ENCODE data around the gene YJEFN3.

Gene YJEFN3

GRCh38 chr19:19487077-19487949 lies 41.4 kb upstream of the YJEFN3 start:
- H3K27ac ChIP-seq = peak overlapping the region in 10 of 11 experiments; percentile 8 to 89 (median 79); a peak in 17 of 22 replicates

DNA sequence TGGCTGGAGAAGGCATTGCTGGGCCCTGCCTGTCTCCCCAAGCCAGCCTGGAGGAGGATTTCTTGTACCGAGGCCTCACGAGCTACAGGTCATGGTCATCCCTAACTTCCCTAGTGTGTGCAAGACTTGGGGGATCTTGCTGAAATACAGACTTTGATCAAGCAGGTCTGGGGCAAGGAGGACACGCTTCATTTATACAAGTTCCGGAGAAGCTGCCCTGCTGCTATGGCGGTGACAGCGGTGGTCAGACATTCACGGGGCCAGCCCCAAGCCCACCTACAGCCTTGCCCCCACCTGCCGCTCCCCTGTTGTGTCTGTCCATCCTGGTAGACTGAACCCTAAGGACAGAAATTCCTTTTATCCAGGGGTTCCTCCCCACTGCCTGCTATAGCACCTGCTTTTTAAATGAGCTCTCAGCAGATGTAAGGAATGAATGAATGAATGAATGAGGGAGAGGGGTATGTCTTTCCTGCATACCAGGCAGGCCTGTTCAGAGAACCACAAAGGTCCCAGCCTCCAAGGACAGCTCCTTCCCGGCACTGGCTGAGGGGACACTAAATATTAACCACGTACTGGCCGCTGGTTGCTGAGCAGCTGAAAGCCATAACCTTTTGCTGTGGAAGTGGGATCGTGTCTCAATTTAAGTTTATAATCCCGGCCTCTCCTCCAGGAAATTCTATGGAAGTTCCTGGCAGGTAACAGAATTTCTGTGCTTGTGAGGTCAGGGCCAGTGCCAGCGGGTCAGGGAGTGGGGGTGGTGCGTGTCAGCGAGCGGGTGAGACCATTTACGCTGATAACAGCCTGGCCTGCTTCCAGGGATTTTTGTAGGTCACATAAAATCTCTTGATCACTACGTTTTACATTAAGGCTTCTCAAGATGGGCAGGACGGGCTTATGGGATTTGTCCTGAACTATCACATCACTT lies 40.5 kb upstream of the YJEFN3 start:
- Histone ChIP-seq H3K9ac (peak overlapping the region; percentile 56 to 75 (median 67); a peak in 21 of 22 replicates), H3K9me3 (replicated peaks in 1 of 11) (no peaks in the 10 kb centered on the region), H3K27ac (peak overlapping the region; percentile 63 to 89 (median 81); a peak in 21 of 22 replicates), H3K36me3 (peaks cover 37 to 62% (median 51%) of the 10 kb centered on the region in 11 experiments), H3K4me3 (no peak overlapping the region; a peak in 1 of 20 replicates), H3K4me2 (peak overlapping the region; percentile 68 to 93 (median 79)), H3K4me1 (peaks cover 65 to 79% (median 74%) of the 10 kb centered on the region in 10 experiments), H4K20me1 (peaks cover 70 to 100% (median 92%) of the 10 kb centered on the region in 11 experiments; a peak in 21 of 22 replicates), H3K27me3 (no peaks in the 10 kb centered on the region)
- TF ChIP-seq Cebpa-rat (IDR thresholded peaks at IDR 0.05) = no peak

More at GRCh38 chr19:19487077-19487949, 41.4 kb upstream of the YJEFN3 start:
- Histone ChIP-seq H4K20me1 (peaks cover 71 to 100% (median 93%) of the 10 kb centered on the region in 11 experiments; a peak in 21 of 22 replicates), H3K4me1 (peaks cover 71 to 88% (median 81%) of the 10 kb centered on the region in 10 experiments), H3K36me3 (peaks cover 36 to 62% (median 51%) of the 10 kb centered on the region in 11 experiments), H3K9ac (peak overlapping the region; percentile 27 to 75 (median 67); a peak in 17 of 22 replicates), H3K27me3 (no peaks in the 10 kb centered on the region), H3K4me3 (no peak overlapping the region), H3K9me3 (replicated peaks in 1 of 11) (no peaks in the 10 kb centered on the region), H3K4me2 (peak overlapping the region; percentile 68 to 97 (median 87))
- no peak for TF ChIP-seq Cebpa-rat (IDR thresholded peaks at IDR 0.05)

GRCh38 chr19:19488875-19489690 lies 39.6 kb upstream of the YJEFN3 start:
- peak overlapping the region; percentile 68 to 93 (median 79) for H3K4me2 ChIP-seq
- H3K4me1 ChIP-seq = peaks cover 61 to 73% (median 70%) of the 10 kb centered on the region in 10 experiments

GRCh38 chr19:19489804-19490204 lies 38.9 kb upstream of the YJEFN3 start:
- peaks cover 54 to 72% (median 67%) of the 10 kb centered on the region in 10 experiments for H3K4me1 ChIP-seq
- H3K9ac ChIP-seq = peak overlapping the region; percentile 46 to 75 (median 66); a peak in 18 of 22 replicates
- peak overlapping the region; percentile 63 to 89 (median 81); a peak in 21 of 22 replicates for H3K27ac ChIP-seq
- H3K4me3 ChIP-seq = no peak overlapping the region
- H3K4me2 ChIP-seq = peak overlapping the region; percentile 68 to 93 (median 79)
- no peak for TF ChIP-seq Cebpa-rat (IDR thresholded peaks at IDR 0.05)
- peaks cover 48 to 67% (median 56%) of the 10 kb centered on the region in 11 experiments for H3K36me3 ChIP-seq
- H4K20me1 ChIP-seq = peaks cover 78 to 98% (median 91%) of the 10 kb centered on the region in 11 experiments; a peak in 21 of 22 replicates
- H3K27me3 ChIP-seq = no peaks in the 10 kb centered on the region
- no peaks in the 10 kb centered on the region for H3K9me3 ChIP-seq (replicated peaks in 1 of 11)

More at GRCh38 chr19:19488875-19489690, 39.6 kb upstream of the YJEFN3 start:
- Histone ChIP-seq H3K27me3 (no peaks in the 10 kb centered on the region), H3K9me3 (replicated peaks in 1 of 11) (no peaks in the 10 kb centered on the region), H3K27ac (peak overlapping the region; percentile 63 to 89 (median 81)), H3K9ac (peak overlapping the region; percentile 56 to 75 (median 67)), H4K20me1 (peaks cover 73 to 98% (median 91%) of the 10 kb centered on the region in 11 experiments; a peak in 21 of 22 replicates), H3K4me3 (no peak overlapping the region; a peak in 1 of 20 replicates), H3K36me3 (peaks cover 41 to 60% (median 50%) of the 10 kb centered on the region in 11 experiments)
- TF ChIP-seq Cebpa-rat (IDR thresholded peaks at IDR 0.05) = no peak

GRCh38 chr19:19490214-19490968 lies 38.3 kb upstream of the YJEFN3 start:
- Histone ChIP-seq H3K27me3 (no peaks in the 10 kb centered on the region), H3K36me3 (peaks cover 53 to 72% (median 62%) of the 10 kb centered on the region in 11 experiments), H3K9me3 (replicated peaks in 1 of 11) (no peaks in the 10 kb centered on the region), H4K20me1 (peaks cover 73 to 98% (median 89%) of the 10 kb centered on the region in 11 experiments; a peak in 21 of 22 replicates), H3K4me3 (no peak overlapping the region), H3K9ac (peak overlapping the region; percentile 46 to 75 (median 66); a peak in 17 of 22 replicates), H3K27ac (peak overlapping the region; percentile 63 to 89 (median 81); a peak in 21 of 22 replicates), H3K4me1 (peaks cover 48 to 70% (median 62%) of the 10 kb centered on the region in 10 experiments), H3K4me2 (peak overlapping the region; percentile 68 to 93 (median 79))
- TF ChIP-seq Cebpa-rat (IDR thresholded peaks at IDR 0.05) = no peak

DNA sequence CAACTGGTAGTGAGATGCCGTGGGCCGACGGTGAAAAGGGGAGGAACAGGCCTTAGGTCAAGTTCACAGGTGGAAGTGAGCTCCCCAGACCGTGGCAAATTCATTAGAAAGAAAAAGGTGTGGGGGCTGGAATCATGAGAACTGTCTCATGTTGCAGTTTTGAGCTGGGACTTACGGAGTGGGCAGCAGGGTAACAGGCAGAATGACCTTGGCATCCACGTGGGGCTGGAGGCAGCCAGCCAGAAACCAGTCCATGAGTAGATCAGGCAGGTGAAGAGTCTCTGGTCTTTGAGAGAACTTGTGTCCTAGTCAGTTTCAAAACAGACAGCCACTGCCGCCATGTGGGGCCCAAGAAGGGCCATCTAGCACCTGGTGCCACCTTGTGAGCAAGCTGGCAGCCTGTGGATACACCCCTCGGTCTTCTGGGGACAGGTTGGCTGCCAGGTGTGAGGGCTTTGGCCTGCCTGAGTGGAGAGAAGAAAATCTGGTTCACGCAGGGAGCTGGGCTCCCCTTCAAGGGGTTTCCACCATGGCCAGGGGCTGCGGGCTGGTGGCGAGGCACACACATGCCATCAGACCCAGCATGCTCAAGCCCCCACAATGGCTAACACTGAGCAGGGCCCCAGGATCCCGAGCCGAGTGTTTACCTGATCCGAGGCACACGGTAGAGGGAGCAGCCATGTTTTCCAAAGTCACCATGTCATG lies 37.2 kb upstream of the YJEFN3 start:
- no peaks in the 10 kb centered on the region for H3K9me3 ChIP-seq (replicated peaks in 1 of 11)
- no peak for TF ChIP-seq Cebpa-rat (IDR thresholded peaks at IDR 0.05)
- H4K20me1 ChIP-seq = peaks cover 68 to 98% (median 88%) of the 10 kb centered on the region in 11 experiments; a peak in 21 of 22 replicates

More for the DNA sequence above, 37.2 kb upstream of the YJEFN3 start:
- Histone ChIP-seq H3K9ac (peak overlapping the region in 5 of 11 experiments; percentile 0 to 35 (median 17); a peak in 3 of 22 replicates), H3K4me3 (no peak overlapping the region), H3K4me1 (peaks cover 37 to 59% (median 52%) of the 10 kb centered on the region in 10 experiments), H3K4me2 (no peak overlapping the region), H3K27me3 (no peaks in the 10 kb centered on the region), H3K27ac (peak overlapping the region in 4 of 11 experiments; percentile 3 to 18 (median 12); a peak in 4 of 22 replicates), H3K36me3 (peaks cover 56 to 76% (median 65%) of the 10 kb centered on the region in 11 experiments)
